Measurements from ENCODE around the gene PROM2.
"Not testable (repeated sequence)": the region's sequence is repeated elsewhere in the genome, so short reads cannot be mapped to it uniquely, and the experiment has no call there.

Gene PROM2, protein sequence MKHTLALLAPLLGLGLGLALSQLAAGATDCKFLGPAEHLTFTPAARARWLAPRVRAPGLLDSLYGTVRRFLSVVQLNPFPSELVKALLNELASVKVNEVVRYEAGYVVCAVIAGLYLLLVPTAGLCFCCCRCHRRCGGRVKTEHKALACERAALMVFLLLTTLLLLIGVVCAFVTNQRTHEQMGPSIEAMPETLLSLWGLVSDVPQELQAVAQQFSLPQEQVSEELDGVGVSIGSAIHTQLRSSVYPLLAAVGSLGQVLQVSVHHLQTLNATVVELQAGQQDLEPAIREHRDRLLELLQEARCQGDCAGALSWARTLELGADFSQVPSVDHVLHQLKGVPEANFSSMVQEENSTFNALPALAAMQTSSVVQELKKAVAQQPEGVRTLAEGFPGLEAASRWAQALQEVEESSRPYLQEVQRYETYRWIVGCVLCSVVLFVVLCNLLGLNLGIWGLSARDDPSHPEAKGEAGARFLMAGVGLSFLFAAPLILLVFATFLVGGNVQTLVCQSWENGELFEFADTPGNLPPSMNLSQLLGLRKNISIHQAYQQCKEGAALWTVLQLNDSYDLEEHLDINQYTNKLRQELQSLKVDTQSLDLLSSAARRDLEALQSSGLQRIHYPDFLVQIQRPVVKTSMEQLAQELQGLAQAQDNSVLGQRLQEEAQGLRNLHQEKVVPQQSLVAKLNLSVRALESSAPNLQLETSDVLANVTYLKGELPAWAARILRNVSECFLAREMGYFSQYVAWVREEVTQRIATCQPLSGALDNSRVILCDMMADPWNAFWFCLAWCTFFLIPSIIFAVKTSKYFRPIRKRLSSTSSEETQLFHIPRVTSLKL

DNA sequence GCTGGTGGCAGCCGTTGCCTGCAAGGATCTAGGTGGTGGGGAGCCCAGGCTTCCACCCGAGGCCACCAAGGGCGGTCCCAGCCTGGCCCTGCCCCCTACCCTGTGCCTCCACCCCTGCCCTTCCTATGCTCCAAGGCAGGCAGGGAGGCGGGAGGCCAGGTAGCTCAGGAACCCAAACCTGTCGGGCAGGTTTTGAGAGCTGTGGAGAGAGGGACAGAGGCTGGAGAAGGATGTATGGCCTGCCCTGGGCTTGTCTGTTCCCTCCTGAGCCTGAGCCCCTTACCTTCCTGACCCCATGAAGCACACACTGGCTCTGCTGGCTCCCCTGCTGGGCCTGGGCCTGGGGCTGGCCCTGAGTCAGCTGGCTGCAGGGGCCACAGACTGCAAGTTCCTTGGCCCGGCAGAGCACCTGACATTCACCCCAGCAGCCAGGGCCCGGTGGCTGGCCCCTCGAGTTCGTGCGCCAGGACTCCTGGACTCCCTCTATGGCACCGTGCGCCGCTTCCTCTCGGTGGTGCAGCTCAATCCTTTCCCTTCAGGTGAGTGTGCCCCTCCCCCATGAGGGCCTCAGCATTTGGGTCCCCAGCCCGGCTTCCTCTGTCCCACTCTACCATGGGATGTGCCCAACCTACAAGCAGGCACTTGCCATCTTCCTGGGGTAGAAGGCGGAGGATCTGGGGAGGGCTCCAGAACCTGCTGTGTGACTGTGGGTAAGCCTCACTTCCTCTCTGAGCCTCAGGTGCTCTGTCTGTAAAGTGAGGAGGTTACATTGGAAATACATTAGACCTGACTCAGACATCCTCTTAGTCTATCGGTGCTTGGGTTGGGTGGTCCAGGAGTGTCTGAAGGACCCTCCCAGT is at the start of gene PROM2:
PROM2 (plus strand) TSS at position 159 of the 860 bp plus-strand sequence; CDS start at position 296, 137 bp downstream.
- DNase-seq (ENCODE audit: low spot score) (no peak), FAIRE-seq (peak; percentile 44)

DNA sequence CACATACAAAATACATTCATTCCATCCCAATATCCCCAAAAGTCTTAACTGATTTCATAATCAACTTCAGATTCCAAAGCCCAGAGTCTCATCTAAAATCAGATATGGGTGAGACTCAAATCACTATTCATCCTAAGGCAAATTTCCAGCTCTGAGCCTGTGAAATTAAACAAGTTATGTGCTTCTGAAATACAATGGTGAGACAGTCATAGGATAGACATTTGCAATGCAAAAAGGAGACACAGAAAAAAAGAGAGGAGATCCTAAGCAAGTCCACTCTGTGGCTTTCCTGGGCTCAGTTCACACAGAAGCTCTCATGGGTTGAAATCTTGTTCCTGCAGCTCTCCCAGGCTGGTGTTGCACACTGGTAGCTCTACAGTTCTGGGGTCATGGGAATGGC is 48.6 kb upstream of the PROM2 start:
- no peak for FAIRE-seq
- no peak for DNase-seq (ENCODE audit: low spot score)

DNA sequence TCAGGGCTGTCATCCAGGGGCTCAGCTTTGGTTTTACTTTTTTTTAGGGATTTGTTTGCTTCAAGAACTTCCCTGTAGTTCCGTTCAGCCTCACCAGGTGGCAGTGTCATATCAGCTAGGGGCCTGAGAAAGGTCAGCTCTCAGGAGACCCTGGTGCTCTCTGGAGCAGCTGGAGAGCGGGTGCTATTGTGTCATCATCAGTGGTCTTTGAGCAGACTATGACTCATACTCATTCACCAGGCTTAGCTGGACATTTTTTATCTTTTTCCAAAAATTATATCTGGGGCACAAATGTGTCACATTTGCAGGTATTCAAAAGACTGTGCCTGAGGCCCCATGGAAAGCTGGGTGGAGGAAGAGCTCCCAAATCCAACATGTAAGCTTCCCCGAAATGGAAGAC is 42.5 kb upstream of the PROM2 start:
- no peak for FAIRE-seq

DNA sequence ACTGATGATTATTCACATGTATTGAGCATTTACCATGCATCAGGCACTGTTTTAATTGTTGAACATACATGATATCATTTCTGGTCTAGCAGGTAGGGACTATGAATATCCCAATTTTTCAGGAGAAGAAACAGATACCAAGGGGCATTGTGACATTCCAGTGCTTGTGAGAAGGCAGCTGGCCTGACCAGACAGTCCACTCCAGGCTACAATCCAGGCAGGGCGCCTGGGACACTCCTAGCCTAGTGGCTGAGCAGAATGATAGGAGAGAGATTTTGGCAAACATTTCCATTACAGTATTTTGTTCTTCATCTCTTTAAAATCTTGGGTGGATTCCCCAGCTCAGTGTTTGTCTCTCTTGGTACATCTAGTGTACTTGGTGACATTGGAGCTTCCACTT is 42.0 kb upstream of the PROM2 start:
- no peak for FAIRE-seq

More for the DNA sequence above, 42.5 kb upstream of the PROM2 start:
- DNase-seq (ENCODE audit: low spot score): peak; percentile 69

DNA sequence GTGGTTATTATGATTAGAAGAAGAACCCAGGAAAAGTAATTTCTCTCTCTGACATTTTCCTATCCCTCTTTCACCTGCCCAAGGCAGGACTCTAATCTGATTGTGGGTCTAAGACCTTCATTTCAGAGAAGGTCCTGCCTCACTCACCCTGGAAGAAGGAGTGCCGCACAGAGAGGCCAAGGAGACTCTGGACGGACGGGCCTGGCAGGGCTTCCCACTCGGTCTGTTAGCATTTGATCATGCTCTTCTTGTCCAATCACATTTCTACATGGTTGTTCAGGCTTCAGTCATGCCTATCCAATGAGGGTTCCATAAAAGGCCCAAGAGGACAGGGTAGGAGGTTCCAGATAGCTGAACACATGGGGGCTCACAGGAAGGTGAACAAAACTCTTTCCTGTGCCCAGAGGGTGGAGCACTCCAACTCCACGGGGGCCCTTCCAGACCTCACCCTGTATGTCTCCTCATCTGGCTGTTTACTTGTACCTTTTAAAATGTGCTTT is 39.9 kb upstream of the PROM2 start:
- FAIRE-seq: no peak
- no peak for DNase-seq (ENCODE audit: low spot score)

More for the DNA sequence above, 42.0 kb upstream of the PROM2 start:
- no peak for DNase-seq (ENCODE audit: low spot score)

DNA sequence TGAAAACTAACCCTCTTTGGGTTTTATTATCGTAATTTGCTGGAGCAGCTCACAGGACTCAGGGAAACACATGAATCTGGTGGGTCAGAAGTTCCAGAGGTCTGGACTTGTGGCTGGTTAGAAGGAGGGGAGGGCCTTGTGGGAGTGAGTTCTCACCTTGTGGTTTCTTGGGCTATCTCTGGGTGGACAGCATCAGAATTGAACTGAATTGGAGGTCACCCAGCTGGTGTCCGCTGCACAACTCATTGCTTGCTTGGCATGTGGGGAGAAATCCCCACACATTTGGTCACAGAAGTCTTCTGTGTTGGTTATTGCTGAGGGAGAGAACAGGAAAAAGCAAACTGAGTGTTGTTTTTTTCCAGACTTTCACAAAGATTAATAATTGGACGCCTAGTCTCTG is 39.4 kb upstream of the PROM2 start:
- no peak for DNase-seq (ENCODE audit: low spot score)
- FAIRE-seq: no peak

DNA sequence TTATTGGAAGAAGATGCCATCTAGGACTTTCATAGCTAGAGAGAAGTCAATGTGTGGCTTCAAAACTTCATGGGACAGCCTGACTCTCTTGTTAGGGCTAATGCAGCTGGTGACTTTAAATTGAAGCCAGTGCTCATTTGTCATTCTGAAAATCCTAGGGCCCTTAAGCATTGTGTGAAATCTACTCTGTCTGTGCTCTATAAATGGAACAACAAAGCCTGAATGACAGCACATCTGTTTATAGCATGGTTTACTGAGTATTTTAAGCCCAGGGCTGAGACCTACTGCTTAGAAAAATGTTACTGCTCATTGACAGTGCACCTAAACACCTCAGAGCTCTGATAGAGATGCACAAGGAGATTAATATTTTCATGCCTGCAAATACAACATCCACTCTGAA is 36.1 kb upstream of the PROM2 start:
- FAIRE-seq (no peak), DNase-seq (ENCODE audit: low spot score) (no peak)

DNA sequence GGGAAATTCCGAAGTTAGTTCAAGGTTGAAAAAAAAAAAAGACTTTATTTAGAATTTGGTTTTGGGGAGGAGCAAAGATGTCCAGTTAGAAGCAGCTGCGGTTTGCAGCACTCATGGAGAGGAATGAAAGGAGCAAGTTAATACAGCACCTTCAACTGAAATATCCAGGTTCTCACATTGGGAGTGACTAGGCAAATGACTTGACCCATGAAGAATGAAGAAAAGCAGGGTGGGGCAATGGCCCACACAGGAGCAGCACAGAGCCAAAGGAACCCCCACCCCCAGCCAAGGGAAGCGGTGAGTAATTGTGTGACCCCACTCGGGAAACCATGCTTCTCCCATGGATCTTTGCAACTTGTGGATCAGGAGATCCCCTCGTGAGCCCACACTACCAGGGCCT is 34.2 kb upstream of the PROM2 start:
- no peak for DNase-seq (ENCODE audit: low spot score)
- FAIRE-seq: no peak

DNA sequence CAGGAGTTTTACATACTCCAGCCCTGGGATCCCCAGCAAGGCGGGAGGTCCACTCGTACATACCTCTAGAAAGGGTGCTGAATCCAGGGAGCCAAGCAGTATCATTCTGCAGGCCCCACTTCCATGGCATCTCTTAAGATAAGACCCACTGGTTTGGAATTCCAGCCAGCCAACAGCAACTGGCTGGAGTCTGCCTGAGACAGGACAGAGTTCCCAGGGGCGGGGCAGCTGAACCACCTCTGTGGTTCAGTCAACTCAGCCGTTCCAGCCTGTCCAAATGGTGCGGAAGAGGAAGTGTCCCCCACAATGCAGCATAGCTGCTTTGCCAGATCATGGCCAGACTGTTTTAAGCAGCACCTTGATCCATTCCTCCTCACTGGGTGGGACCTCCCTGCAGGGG is 33.7 kb upstream of the PROM2 start:
- FAIRE-seq: no peak
- DNase-seq (ENCODE audit: low spot score): no peak

DNA sequence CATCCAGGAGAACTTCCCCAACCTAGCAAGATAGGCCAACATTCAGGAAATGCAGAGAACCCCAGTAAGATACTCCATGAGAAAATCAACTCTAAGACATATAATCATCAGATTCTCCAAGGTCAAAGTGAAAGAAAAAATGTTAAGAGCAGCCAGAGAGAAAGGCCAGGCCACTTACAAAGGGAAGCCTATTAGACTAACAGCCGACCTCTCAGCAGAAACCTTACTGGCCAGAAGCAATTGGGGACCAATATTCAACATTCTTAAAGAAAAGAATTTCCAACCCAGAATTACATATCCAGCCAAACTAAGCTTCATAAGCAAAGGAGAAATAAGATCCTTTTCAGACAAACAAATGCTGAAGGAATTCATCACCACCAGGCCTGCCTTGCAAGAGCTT is 32.2 kb upstream of the PROM2 start:
- DNase-seq (ENCODE audit: low spot score); FAIRE-seq: not testable (repeated sequence)

DNA sequence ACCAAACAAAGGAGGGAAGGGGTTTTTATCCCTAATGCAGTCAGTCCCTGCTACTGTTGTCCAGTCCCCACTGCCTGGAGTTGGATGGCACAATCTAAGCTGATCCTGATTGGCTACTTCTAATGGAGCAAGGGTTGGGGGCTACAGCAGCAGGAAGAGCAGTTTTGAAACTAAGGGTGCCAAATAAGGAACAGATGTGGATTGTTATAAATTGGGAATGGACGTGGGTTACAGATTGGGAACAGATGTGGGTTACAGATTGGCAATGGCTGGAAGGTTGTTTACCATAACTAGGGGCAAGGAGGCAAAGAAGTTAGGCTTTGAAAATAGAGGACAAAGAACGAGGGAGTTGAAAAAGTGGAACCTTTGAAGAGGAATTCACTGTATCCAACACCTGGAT is 16.0 kb upstream of the PROM2 start:
- DNase-seq (ENCODE audit: low spot score) (no peak), FAIRE-seq (peak; percentile 65)

DNA sequence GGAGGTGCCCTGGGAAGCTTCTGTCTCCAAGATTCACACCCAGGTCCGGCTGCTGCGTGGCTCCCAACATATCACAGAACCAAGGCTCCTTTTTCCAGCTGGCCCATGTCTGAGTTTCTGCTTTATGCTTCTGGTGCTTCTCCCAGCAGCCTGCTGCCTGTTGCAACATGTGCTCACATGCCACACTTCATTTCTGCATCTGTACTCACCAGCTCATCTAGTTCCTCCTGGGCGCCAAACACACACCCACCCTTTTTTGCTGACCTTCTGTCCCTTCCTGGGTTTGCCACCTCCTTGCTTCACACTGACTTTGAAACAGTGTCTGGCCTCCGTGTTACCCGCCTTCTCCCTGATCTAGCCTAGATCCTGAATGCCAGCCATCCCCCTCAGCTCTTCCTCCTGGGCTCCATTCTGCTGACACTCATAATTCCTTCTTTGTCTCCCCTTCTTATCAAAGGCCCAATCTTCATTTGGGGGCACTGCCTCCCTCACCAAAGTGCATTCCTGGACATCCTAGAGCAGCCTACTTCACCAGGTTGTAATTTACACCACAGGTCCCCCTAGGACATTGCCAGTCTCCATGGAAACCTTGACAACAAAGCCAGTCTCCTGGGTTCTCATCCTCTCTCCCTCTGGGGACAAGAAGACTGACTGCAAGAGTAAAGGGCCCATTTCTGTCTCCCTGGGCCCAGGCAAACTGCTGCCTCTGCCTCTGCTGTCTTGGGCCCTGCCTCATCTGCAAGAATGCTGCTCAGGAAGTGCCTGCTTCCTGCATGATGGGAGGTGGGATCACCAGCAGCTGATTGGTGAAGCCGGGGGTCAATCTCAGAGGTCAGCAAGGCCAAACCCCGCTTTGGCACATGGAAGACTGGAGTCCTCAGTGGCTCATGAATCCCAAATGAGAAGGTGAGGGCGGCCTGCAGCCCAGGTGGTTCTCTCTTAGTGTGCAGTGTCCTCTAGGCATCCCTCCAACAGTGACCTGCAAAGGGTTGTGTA is 13.9 kb upstream of the PROM2 start:
- FAIRE-seq: no peak
- DNase-seq (ENCODE audit: low spot score): no peak

DNA sequence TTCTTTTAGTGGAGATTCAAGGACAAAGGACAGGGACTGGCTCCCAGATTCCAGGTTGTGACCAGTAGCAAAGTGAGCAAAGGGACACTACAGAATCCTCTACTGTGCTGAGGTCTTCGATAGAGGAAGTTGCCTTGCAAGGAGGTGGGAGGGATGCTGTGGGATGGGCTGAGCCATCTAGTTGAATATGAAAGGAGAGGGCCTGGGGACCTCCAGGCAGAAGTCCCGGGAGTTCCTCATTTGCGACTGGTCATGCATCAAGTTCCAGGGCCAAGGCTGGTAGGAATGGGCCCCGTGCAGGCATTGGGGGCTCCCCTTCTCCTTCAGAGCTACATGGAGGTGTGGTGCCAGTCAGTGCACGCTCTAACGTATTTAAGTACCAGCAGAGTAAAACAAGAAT is 12.6 kb upstream of the PROM2 start:
- FAIRE-seq (no peak), DNase-seq (ENCODE audit: low spot score) (no peak)

DNA sequence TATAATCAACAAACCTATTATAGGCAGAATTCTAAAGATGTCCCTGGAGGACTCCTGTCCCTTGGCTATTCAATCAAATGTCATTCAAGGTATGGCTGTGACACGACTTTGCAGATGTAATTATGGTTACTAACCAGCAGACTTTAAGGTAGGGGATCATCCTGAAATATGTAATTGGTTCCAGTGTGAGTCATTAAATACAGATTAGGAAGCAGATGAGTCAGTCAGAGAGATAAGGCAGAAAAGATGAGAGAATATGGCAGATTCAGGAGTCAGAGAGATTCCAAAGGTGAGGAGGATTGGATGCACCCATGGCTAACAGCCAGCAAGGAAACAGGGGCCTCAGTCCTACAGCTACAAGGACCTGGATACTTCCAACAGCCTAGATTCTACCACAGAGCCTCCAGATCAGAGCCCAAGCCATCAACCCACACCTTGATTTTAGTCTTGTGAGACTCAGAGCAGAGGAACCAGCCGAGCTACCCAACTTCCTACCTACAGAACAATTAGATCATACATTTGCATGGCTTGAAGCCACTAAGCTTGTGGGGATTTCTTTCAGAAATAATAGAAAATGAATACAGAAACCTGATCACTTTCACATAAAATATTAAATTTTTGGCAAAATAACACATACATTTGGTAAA is 11.2 kb upstream of the PROM2 start:
- DNase-seq (ENCODE audit: low spot score): no peak
- FAIRE-seq: no peak

DNA sequence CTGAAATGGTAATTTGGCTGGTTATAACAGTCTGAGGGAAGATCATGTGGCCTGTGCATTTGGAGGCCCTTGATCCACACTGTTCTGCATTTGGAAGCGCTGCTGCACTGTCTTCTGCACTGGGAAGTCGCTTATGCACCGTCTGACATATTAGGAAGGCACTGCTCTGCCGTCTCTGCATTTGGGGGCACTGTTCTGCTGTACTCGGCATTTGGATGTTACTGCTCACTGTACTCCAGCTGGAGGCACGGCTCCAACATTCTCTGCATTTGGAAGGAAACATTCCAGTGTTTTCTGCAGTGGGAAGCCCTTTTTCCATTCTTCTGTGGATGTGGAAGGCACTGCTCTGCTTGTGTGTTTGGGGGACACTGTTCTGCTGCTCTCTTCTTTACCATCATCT is 9.6 kb upstream of the PROM2 start:
- no peak for DNase-seq (ENCODE audit: low spot score)
- no peak for FAIRE-seq

DNA sequence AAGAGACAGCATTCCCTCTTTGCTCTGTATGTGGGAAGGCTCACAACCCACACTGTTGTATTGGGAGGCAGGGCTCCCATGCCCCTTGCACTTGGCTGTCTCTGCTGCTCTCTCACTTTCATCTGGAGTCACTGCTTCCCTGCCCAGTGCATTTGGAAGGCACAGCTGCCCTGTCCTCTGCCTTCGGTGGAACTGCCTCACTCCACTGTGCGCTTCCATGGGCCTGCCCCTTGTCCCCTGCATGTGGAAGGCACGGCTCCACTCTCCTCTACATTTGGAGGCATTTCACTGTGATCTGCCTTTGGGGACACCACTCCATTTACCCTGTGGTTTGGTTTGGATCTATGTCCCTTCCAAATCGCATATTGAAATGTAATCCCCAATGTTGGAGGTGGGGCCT is 9.1 kb upstream of the PROM2 start:
- peak; percentile 53 for FAIRE-seq
- no peak for DNase-seq (ENCODE audit: low spot score)

DNA sequence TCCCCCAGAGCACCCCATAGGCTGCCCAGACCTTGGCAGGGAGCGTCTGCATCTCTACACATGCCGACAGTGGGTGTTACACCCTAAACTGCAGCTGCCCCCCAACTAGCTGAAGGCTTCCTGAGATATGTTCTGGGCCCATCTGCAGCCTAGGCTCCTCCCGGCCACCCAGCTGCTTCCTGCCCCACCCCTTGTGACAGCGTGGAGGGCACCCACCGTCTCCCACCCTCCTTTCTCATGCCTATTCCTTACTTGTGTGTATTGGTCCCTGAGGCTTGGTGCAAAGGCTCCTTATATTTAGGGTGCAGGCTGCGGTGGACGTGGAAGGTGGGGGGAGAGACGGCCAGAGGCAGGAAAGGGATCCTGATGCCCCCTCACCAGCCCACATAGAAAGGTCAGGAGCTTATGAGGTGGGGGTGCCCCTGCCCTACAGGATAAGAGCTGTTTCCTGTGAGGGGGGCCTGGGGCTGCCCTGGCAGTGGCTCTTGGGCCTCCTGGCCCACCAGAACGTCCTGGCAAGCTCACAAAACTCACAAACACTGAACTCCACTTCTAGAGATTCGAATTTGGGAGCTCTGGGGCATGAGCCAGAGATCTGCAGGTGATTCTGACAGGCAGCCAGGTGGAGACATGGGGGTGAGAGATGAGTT is 7.3 kb upstream of the PROM2 start:
- DNase-seq (ENCODE audit: low spot score) (no peak), FAIRE-seq (no peak)

DNA sequence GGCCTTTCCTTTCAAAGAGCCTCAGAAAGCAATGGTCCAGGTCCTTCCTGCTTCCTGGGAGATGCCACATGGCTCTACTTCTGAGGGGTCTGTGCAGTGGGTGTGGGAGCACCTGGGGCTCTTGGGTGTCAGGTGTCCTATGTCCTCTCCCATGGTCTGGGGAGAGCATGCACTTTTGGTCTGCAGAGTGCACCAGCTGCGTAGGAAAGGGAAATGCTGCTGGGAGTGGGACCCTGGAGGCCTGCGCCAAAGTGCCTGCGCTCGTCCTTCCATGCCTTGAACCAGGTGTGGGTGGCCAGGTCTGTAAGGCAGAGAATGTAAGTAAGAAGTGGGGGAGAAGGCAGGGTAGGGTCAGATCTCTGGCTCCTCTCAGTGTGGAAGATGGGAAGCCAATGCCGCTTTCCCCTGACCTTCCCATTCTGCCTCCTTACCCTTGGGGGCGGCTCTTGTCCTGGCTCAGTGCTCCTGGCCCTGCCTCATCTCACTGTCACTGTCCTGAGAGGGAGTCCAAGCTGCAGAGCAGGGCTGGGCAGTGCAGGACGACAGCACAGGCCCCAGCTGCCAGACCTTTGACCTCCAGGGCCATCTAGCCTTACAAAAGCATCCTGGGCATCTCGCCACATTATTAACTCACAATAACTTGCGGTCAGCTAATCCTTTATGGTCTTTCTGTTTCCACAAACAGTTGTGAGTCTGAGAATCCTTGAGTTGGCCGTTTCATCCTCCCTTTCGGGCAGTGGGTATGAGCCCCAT is 6.6 kb upstream of the PROM2 start:
- no peak for FAIRE-seq

More for the DNA sequence above, 6.6 kb upstream of the PROM2 start:
- no peak for DNase-seq (ENCODE audit: low spot score)
